Activated CD4-positive, alpha-beta memory T cell treated with anti-CD3 and anti-CD28 coated beads, Interleukin-2, amount 10 ng/mL, durations not matched to agents 7 days and 5 days (primary cell): Measurements from ENCODE around the gene ELP4. TPM values are rescaled to one million over a fixed set of nuclear protein-coding genes. Genes with fewer than 3 reads are reported as not detected.

Experiments
- CTCF ChIA-PET: fragments of 350-600 bp; sonication (Branson Sonifier 250); formaldehyde crosslinking; loops from one replicate; lab custom pipeline; 2021; ENCODE audit warnings: antibody characterized with exemption, inconsistent platforms; lab: Charles Lee
- POLR2A ChIA-PET: fragments of 350-600 bp; sonication (Branson Sonifier 250); formaldehyde crosslinking; loops from one replicate; lab custom pipeline; 2021; ENCODE audit warnings: antibody characterized with exemption; lab: Charles Lee
- DNase-seq: peaks from one replicate; pipeline ENCODE4 v3.0.0-alpha.2; 2020
- H3K27ac Mint-ChIP-seq: one replicate; pipeline ENCODE4 v1.8.0; 2021; ENCODE audit warnings: mild to moderate bottlenecking, mixed read lengths
- H3K27me3 Mint-ChIP-seq: one replicate; pipeline ENCODE4 v1.8.0; 2021; ENCODE audit warnings: mixed read lengths
- H3K36me3 Mint-ChIP-seq: one replicate; pipeline ENCODE4 v1.8.0; 2021; ENCODE audit warnings: low read depth, mixed read lengths
- H3K4me1 Mint-ChIP-seq: one replicate; pipeline ENCODE4 v1.8.0; 2021; ENCODE audit warnings: mixed read lengths
- H3K4me3 Mint-ChIP-seq: one replicate; pipeline ENCODE4 v1.8.0; 2021; ENCODE audit warnings: mild to moderate bottlenecking, mixed read lengths
- H3K9me3 Mint-ChIP-seq: one replicate; pipeline ENCODE4 v1.8.0; 2021; ENCODE audit warnings: mixed read lengths
- total RNA-seq, 2 experiments: library from RNA; stranded (reverse); gene quantifications; one replicate each; pipeline ENCODE4 v1.2.3, GENCODE V29; 2021

Gene ELP4
- total RNA-seq, 2 experiments from 2014 or later, result 19.0 to 19.9 TPM

- Mint-ChIP-seq H3K36me3 (peaks cover 12% of the 10 kb centered on the region), H3K27ac (no peak overlapping the region), H3K4me3 (no peak overlapping the region), H3K4me1 (peaks cover 18% of the 10 kb centered on the region), H3K27me3 (peaks cover 70% of the 10 kb centered on the region), H3K9me3 (peaks cover 6% of the 10 kb centered on the region)
- ChIA-PET CTCF (no interaction called here), POLR2A (no interaction called here)
- DNase-seq, result no peak
These were observed 288.5 kb downstream of the ELP4 start for GRCh38 chr11:31798057-31798553.

GRCh38 chr11:31798554-31799434 lies 289.2 kb downstream of the ELP4 start:
- no peak for DNase-seq
- Mint-ChIP-seq H3K4me3 (no peak overlapping the region), H3K36me3 (peaks cover 14% of the 10 kb centered on the region), H3K4me1 (peaks cover 22% of the 10 kb centered on the region), H3K9me3 (peaks cover 6% of the 10 kb centered on the region), H3K27ac (no peak overlapping the region), H3K27me3 (peaks cover 76% of the 10 kb centered on the region)
- POLR2A ChIA-PET, result no interaction called here
- CTCF ChIA-PET, result no interaction called here

DNA sequence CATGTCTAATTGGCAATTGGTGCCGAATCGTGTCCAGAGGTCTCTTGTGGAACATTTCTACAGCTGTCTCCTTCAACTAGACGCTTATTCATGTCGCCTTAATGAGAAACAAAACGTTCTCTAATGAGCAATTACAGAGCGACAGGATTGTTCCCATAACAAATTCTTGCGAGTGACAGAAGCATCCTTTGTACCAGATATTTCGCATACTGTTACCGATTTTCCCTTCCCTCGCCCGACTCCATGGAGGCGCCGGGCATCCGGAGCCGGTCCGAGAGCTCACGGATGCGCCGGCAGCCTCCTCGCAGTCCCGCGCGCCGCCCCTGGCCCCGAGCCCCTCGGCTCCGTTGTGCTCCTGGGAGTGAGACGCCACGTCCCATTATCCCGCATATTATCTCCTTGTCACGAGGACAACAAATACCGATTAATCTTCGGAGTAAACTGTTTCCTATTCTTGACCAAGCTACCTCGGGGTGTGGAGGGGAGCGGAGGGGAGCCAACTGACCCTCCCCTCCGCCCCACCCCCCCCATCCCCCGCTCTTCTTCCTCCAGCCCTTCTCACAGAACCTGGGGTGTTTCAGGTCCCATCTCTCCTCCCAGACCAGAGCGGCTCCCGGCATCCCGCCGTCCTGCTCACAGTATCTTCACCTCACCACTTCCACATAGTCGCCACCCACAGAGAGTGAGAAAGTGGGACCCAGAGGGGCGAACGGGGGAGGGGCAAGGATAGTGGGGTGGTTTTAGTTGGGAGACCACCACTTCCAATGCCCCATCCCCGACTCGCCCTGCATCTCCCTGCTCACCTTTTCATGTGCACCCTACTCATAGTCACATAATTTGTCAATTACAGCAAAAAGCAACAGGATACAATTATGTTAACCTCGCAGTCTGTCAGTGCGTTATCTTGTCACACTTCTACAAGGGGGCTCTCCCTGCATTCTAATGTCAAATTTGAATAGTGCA lies 290.1 kb downstream of the ELP4 start:
- CTCF ChIA-PET, result no interaction called here
- Mint-ChIP-seq H3K27ac (peak overlapping the region; percentile 37), H3K4me1 (peaks cover 31% of the 10 kb centered on the region), H3K9me3 (peaks cover 6% of the 10 kb centered on the region), H3K27me3 (peaks cover 79% of the 10 kb centered on the region), H3K4me3 (peak overlapping the region; percentile 27), H3K36me3 (peaks cover 22% of the 10 kb centered on the region)
- POLR2A ChIA-PET, result no interaction called here
- DNase-seq, result no peak

GRCh38 chr11:31800398-31801265 lies 291.1 kb downstream of the ELP4 start:
- Mint-ChIP-seq H3K27ac (peak overlapping the region; percentile 37), H3K36me3 (peaks cover 23% of the 10 kb centered on the region), H3K9me3 (peaks cover 6% of the 10 kb centered on the region), H3K4me3 (peak overlapping the region; percentile 1), H3K4me1 (peaks cover 33% of the 10 kb centered on the region), H3K27me3 (peaks cover 83% of the 10 kb centered on the region)
- CTCF ChIA-PET, result no interaction called here
- DNase-seq, result no peak
- POLR2A ChIA-PET, result no interaction called here

DNA sequence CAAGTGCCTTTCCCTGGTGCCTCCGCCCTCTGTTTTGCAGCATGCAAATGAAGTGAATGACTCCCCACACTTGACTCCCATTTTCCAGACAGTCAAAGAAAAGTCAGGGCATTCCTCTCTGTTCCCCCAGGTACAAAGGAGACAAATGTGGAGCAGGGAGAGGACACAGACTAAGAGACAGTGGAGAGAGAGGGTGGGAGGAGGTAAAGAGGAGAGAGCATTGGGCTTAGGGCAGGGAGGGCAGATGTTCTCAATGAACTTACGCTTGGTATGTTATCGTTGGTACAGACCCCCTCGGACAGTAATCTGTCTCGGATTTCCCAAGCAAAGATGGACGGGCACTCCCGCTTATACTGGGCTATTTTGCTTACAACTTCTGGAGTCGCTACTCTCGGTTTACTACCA lies 291.7 kb downstream of the ELP4 start:
- Mint-ChIP-seq H3K9me3 (peaks cover 6% of the 10 kb centered on the region), H3K4me1 (peaks cover 33% of the 10 kb centered on the region), H3K36me3 (peaks cover 23% of the 10 kb centered on the region), H3K27me3 (peaks cover 80% of the 10 kb centered on the region), H3K27ac (no peak overlapping the region), H3K4me3 (no peak overlapping the region)
- ChIA-PET POLR2A (no interaction called here), CTCF (no interaction called here)
- DNase-seq, result no peak

DNA sequence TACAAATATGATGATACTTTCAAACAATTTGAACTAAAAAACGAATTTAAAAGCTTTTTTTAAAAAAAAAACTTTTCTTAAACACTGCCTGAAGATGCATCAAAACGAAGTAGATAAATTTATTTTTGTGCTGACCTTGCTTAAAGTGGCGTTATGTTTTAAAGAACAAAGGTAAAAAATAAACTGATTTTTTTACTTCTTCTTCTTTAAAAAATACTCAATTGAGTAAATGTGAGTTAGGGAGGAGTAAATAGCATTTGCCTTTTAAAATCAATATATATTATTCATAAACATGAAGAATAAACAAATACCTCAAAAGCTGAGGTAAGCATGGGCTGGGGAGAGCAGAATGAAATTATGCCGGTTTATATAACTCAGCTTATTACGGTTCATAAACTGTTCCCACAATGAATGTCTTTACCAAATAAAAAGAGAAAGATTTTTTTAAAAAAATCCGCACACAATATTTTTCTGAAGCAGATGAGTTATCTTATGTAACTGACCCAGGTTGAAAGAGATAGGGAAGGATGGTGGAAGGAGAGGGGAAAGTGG lies 292.5 kb downstream of the ELP4 start:
- Mint-ChIP-seq H3K4me3 (no peak overlapping the region), H3K4me1 (peaks cover 33% of the 10 kb centered on the region), H3K27ac (no peak overlapping the region), H3K27me3 (peaks cover 80% of the 10 kb centered on the region), H3K36me3 (peaks cover 23% of the 10 kb centered on the region), H3K9me3 (peaks cover 6% of the 10 kb centered on the region)
- ChIA-PET CTCF (no interaction called here), POLR2A (no interaction called here)
- DNase-seq, result no peak

DNA sequence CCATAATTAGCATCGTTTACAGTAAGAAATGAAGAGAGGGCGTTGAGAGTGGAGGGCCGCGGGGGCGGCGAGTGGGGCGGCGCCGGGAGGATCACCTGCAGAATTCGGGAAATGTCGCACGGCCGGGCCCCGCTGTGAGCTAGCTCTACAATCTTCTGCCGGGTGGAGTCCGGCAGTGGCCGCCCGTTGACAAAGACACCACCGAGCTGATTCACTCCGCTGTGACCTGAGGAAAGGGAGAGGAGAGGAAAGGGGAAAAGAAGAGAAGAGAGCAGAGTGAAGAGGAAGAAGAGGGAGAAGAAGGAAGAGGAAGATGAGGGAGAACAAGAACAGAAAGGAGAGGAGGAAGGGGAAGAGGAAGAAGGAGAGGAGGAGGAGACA lies 293.0 kb downstream of the ELP4 start:
- peaks cover 23% of the 10 kb centered on the region for H3K36me3 Mint-ChIP-seq
- POLR2A ChIA-PET, result no interaction called here
- H3K27me3 Mint-ChIP-seq, result peaks cover 82% of the 10 kb centered on the region
- no peak for DNase-seq
- no peak overlapping the region for H3K27ac Mint-ChIP-seq
- H3K4me1 Mint-ChIP-seq, result peaks cover 31% of the 10 kb centered on the region
- no peak overlapping the region for H3K4me3 Mint-ChIP-seq
- CTCF ChIA-PET, result no interaction called here
- peaks cover 6% of the 10 kb centered on the region for H3K9me3 Mint-ChIP-seq

GRCh38 chr11:31802990-31803812 lies 293.6 kb downstream of the ELP4 start:
- ChIA-PET CTCF (no interaction called here), POLR2A (no interaction called here)
- Mint-ChIP-seq H3K27me3 (peaks cover 84% of the 10 kb centered on the region), H3K36me3 (peaks cover 23% of the 10 kb centered on the region), H3K4me1 (peaks cover 27% of the 10 kb centered on the region), H3K9me3 (peaks cover 6% of the 10 kb centered on the region), H3K4me3 (no peak overlapping the region), H3K27ac (peak overlapping the region; percentile 38)
- DNase-seq, result no peak

GRCh38 chr11:31803813-31804311 lies 294.3 kb downstream of the ELP4 start:
- no peak for DNase-seq
- no peak overlapping the region for H3K4me3 Mint-ChIP-seq
- ChIA-PET POLR2A (no interaction called here), CTCF (no interaction called here)
- H3K27ac Mint-ChIP-seq, result peak overlapping the region; percentile 38
- H3K27me3 Mint-ChIP-seq, result peaks cover 85% of the 10 kb centered on the region
- peaks cover 24% of the 10 kb centered on the region for H3K36me3 Mint-ChIP-seq
- H3K4me1 Mint-ChIP-seq, result peaks cover 25% of the 10 kb centered on the region
- peaks cover 6% of the 10 kb centered on the region for H3K9me3 Mint-ChIP-seq

DNA sequence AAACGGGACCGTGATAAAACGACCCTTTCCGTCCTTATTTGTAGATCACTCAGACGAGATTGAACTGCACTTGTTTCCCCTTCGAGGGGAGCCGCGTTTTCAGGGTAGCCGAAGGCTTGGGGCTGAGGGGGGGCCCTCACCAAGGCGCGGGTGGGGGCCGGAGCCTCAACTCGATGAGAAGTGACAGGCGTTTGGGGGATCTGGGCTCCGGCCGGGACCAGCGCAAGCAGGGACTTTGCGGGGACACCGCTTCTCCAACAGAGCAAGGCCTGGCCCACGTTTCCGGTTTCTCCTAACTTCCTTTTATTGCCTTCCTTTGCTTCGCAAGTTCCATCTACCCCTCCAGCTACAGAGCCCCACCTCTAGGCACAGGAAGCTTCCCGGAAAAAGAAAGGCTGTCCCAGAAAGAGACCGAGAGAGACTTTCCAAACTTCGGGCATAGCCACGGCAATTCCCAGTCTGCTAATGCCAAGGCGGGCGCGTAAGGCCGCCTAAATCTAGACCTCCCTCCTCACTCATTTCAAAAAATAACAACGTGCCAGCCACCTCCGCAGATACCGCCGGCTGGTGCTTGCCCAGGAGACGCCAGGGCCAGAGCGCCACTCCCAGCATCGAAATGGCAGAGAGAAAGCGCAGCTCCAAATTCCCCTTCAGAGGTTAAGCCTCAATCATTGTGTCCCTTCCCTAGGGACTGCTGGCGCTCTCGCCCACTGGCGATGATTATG lies 294.9 kb downstream of the ELP4 start:
- H3K36me3 Mint-ChIP-seq, result peaks cover 26% of the 10 kb centered on the region
- CTCF ChIA-PET, result no interaction called here
- no peak for DNase-seq
- POLR2A ChIA-PET, result no interaction called here
- H3K27ac Mint-ChIP-seq, result peak overlapping the region; percentile 37
- no peak overlapping the region for H3K4me3 Mint-ChIP-seq
- H3K27me3 Mint-ChIP-seq, result peaks cover 87% of the 10 kb centered on the region
- H3K4me1 Mint-ChIP-seq, result peaks cover 30% of the 10 kb centered on the region
- H3K9me3 Mint-ChIP-seq, result peaks cover 6% of the 10 kb centered on the region

DNA sequence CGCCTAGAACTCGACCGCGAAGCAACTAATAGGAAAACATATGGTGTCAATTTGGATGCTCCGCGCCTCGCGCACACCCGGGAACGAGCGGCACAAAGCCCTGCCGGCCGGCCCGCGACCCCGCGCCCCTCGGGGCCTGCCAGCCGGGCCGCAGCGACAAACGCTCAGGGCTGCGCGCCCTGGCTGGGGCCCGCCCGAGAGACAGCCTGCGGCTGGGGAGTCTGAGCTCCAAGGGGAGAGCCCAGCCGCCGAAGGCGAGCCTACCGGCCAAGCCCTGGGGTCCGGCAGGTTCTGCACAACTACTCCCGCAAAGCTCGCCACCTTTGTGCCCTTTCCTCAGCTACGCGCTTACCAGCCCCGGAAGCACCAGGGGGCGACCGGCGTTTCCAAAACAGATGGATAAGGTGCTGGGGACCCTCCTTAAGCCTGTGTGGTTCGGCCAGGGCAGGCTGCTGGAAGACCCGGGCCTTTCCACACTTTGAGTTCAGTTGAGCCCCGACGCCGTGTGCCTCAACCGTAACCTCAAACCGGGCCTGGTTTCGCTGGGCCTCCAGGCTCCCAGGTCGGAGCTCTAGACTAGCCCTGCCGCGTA lies 295.6 kb downstream of the ELP4 start:
- peak overlapping the region; percentile 37 for H3K27ac Mint-ChIP-seq
- POLR2A ChIA-PET, result no interaction called here
- peaks cover 3% of the 10 kb centered on the region for H3K9me3 Mint-ChIP-seq
- no peak for DNase-seq
- CTCF ChIA-PET, result no interaction called here
- H3K4me3 Mint-ChIP-seq, result no peak overlapping the region
- H3K27me3 Mint-ChIP-seq, result peaks cover 86% of the 10 kb centered on the region
- peaks cover 29% of the 10 kb centered on the region for H3K4me1 Mint-ChIP-seq
- peaks cover 23% of the 10 kb centered on the region for H3K36me3 Mint-ChIP-seq
